Uterine smooth muscle cell (primary cell): Measurements from ENCODE around the gene REEP6. TPM values are rescaled to one million over a fixed set of nuclear protein-coding genes. Genes with fewer than 3 reads are reported as not detected.

Experiments used
- total RNA-seq: library from RNA; depleted of rRNA; stranded (reverse); fragments of >200 nt; gene quantifications from 2 replicates; pipeline ENCODE4 v1.2.3, GENCODE V29; 2014

The REEP6 gene
- total RNA-seq = 0.44 and 1.7 TPM in 2 replicates

DNA sequence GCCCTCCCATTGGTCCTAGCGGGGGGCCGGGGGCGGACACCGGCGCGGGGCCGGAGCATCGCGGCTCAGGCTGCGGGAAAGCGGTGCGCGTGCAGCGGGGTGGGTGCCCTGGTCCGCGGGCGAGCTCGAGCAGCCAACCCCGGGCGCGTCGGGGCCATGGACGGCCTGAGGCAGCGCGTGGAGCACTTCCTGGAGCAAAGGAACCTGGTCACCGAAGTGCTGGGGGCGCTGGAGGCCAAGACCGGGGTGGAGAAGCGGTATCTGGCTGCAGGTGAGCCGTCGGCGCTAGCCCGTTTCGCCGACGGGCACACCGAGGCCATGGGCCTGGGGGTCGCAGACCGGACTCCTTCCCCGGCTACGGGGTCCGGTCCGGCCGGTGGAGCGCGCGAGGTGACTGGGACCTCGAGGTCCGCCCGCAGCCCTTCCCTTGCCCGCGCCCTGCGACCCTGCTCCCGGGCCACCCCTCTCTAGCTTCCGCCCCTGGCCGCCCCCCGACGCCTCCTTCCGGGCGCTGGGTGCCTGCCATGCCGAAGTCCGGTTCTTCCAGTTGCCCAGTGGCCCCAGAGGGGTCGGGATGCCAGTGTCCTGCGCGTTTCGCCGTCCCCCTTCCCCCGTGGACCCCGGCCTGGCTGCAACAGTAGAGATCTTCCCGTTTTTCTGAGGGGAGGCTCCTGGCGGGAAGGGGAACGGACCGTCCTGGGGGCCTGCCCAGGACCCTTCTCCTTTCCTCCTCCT is at the start of gene REEP6:
Gene REEP6 (plus strand): TSS at position 68 of the 735 bp plus-strand sequence. CDS start 89 bp downstream, at position 157.

DNA sequence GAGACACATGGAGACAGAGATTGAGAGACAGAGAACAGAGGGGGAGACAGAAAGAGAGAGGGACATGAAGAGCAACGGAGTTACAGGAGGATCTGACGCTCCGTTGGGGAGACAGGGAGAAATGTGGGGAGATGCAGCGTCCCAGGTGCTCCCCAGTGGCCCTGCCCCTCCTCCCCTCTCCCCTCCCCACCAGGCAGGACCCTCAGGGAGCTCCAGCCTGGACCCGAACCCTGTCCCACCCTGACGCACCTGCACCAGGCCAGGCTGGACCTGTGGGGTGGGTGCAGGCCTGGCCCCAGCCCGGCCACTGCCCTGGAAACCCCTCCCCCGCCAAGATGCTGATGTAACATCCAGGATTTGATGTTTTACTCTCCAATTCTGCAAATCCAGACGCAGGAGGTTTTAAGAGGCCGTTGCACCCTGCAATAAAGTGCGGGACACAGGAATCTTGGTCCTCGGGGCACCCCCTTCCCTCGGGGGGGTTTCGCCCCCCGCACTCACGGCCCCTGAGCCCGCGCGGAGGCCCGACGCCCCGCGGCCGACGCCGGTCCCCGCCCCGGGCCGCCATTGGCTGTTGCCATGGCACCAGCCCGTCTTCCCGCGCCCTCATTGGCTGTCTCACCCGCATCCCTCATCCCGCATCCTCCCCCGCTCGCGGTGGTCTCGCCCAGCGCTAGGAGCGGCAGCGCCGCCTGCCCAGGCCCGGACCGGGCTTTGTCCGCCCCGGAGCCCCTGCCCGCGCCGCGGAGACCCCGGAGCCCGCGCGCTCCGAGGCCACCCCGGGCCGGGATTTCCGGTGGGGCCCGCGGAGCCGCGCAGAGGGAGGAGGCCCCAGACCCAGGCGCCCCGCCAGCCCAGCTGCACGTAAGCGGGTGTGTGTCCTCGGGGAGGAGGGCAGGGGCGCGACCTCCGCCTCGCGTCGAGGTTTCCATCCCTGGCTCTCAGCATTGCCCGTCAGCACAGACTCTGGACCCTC is 41.2 kb upstream of the REEP6 start, which contains the start of gene APC2:
Gene APC2 (plus strand): TSS at position 655 of the 976 bp plus-strand sequence. CDS start 2,881 bp downstream, outside the sequence.

DNA sequence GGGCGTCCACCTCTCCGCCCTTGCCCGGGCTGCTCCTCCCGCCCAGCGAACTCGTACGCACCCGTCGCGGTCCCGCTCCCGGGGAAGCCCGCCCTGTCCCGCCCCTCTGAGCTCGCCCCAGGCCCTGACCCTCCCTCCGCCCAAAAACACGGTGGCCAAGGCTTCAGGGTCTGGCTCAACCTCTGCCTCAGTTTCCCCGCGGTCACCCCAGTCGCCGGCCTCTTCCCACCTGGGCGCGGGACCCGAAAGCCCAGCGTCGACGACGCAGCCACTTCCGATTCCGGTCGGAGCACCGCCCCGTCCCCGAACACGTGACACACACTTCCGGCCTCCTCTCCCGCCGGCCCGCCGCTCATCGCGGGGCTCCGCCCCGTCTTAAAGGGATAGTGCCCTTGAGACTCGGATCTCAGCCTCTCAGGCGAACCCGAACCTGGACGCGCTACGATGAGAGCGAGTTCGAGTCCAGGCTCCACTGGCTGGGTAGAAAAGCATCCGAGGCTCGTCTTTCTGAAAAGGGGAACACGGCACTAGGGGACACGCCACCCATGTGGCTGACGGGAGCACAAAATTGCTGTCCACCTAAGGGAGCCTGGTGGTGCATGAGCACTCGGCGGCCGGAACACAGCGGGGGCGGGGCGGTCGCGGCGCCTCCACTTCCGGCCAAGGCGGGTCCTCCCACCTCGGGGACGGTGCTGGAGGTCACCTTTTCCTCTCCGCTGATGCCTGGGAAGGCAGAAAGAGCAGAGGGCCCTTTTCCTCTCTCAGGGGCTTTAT is 11.9 kb upstream of the REEP6 start, which contains the start of gene C19orf25:
Gene C19orf25 (minus strand): TSS at position 282 of the 774 bp plus-strand sequence. CDS start 312 bp downstream, outside the sequence.

DNA sequence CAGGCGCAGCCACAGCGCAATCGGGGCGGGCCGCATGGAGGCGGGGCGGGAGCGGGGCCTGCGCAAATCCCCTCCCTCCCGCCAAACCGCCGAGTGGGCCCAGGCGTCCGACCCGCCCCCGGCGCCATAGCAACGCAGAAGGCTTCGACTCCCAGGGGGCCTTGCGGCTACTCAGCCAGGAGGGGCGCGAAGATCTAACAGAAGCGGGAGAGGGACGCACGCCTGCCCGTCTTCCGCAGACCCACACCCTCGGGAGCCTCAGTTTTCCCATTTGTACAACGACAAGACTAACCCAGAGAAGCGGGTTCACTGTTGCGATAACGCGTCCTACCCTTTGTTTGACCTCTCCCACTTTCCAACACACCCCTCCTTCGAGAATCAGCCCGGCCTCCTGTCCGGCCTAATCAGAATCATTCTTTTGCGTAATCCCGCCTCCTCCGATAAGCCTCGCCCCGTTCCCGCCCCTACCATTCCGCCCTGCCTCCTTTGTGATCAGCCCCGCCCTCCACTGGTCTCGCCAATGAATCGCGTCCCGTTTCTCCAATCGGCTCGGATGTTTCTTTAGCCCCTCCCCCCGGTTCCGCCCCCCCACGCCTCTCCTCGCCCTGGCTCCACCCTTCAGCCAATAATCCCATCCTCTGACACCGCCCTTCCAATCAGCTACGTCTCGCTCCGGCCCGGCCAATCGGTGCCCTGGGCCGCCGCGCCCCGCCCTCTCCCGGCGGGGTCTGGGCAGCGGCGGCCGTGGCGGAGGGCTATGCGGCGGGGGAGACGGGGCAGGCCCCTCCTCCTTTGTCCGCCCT is 469 bp upstream of the REEP6 start, which contains the start of gene PCSK4:
Gene PCSK4 (minus strand): TSS at position 40 of the 803 bp plus-strand sequence. CDS start 4 bp downstream, at position 36.

DNA sequence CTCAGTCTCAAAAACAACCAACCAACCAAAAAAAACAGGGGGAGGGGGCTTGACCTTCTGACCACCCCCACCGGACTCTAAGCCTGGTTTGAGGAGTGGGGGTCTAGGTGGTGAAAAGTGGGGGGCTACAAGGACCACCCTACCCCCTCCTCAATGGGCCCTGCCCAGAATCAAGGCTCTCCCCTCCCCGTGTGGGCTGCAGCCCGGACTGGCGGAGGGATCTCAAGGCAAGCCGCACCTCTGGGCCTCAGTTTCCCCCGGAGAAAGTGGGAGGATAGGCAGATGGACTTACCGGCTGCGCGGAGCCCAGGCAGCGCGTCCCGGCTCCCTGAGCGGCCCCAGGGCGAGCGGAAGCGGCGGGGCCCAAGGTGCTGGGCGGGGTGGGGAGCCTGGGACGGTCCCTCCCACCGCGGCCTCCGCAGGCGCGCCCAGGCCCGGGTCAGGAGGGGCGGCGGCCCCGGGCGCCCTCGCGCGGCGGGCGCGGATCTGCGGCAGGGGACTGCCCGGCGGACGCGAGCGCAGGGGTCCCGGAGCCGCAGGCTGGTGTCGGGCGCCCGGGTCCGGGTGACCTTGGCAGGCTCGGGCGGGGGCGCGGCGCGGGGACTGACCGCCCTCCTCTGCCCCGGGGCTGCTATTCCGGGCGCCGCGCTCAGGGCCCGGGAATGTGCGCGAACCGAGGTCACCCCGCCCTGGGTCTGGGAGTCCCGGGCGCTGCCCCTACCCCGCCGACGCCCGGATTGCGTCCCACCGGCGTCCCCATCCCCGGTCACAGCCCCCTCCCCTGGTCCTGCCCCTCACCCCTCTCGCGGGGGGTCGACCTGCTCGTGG is 21.9 kb downstream of the REEP6 start, which contains the start of gene ADAMTSL5:
Gene ADAMTSL5 (minus strand): TSS at position 349 of the 828 bp plus-strand sequence. CDS start 2,076 bp downstream, outside the sequence.

DNA sequence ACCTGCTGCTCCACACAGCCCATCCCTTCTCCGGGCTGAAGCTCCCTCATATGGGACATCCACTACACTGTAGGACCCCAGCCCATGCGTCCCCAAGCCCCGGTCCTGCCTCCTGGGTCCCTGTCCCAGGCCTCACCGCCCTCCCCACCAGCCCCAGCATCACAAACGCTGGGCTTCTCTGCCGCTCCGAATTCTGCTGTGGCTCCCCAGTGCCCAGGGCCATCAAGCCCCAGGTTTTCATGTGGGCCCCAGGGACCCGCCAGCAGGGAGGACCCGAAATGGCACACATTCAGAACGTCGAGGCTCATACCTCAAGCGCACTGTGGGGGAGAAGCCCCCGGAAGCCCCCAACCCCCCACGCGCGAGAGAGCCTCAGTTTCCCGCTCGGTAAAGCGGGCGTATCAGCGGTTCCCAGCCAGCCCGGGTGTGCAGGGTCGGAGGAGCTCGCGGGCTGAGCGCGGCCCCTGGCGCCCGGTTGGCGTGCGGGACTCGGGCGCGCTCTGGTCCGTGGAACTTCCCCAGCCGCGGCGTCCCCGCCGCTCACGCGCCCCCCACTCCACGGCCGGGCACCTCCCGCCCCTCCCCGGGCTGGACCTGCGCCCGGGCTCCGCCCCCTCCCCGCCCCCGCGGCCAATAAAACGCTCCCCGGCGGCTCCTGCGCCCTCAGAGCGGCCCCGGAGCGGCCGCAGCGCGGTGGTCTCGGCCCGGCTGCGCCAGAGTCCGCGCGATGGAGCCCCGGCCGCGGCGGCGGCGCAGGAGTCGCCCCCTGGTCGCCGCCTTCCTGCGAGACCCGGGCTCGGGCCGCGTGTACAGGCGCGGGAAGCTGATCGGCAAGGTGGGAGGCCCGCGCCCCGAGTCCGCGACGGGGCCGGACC is 32.7 kb downstream of the REEP6 start, which contains the start of gene PLK5:
Gene PLK5 (plus strand): TSS at position 666 of the 875 bp plus-strand sequence. CDS start 2,920 bp downstream, outside the sequence.

Other genes with a start within 250 kb of the REEP6 start
- gene ATP5F1D, start 249.4 kb upstream of the REEP6 start, total RNA-seq = 19.8 and 26.2 TPM in 2 replicates
- 23.0 and 30.2 TPM in 2 replicates for gene MIDN, start 242.6 kb upstream of the REEP6 start, total RNA-seq
- 184 and 223 TPM in 2 replicates for gene CIRBP, start 221.8 kb upstream of the REEP6 start, total RNA-seq
- gene FAM174C, start 215.7 kb upstream of the REEP6 start, total RNA-seq = 24.6 and 28.7 TPM in 2 replicates
- not detected in 2 replicates for gene EFNA2, start 205.3 kb upstream of the REEP6 start, total RNA-seq
- 72.2 and 91.2 TPM in 2 replicates for gene NDUFS7, start 107.3 kb upstream of the REEP6 start, total RNA-seq
- gene GAMT, start 89.6 kb upstream of the REEP6 start, total RNA-seq = 26.7 and 37.1 TPM in 2 replicates
- 65.9 and 103 TPM in 2 replicates for gene DAZAP1, start 83.6 kb upstream of the REEP6 start, total RNA-seq
- gene RPS15, start 52.8 kb upstream of the REEP6 start, total RNA-seq = 486 and 592 TPM in 2 replicates
- 0.44 and 0.50 TPM in 2 replicates for gene APC2, start 41.1 kb upstream of the REEP6 start, total RNA-seq
- gene C19orf25, start 12.0 kb upstream of the REEP6 start, total RNA-seq = 24.7 and 32.2 TPM in 2 replicates
- 2.3 and 4.4 TPM in 2 replicates for gene PCSK4, start 831 bp upstream of the REEP6 start, total RNA-seq
- 3.1 and 6.6 TPM in 2 replicates for gene ADAMTSL5, start 21.8 kb downstream of the REEP6 start, total RNA-seq
- not detected in 2 replicates for gene PLK5, start 32.9 kb downstream of the REEP6 start, total RNA-seq
- 50.2 and 50.7 TPM in 2 replicates for gene MEX3D, start 77.1 kb downstream of the REEP6 start, total RNA-seq
- 113 and 126 TPM in 2 replicates for gene MBD3, start 101.7 kb downstream of the REEP6 start, total RNA-seq
- gene UQCR11, start 114.3 kb downstream of the REEP6 start, total RNA-seq = 32.5 and 47.6 TPM in 2 replicates
- 82.9 and 118 TPM in 2 replicates for gene TCF3, start 161.4 kb downstream of the REEP6 start, total RNA-seq